ENCODE data around the gene PI4K2A. TPM values are rescaled to one million over a fixed set of nuclear protein-coding genes. Genes with fewer than 3 reads are reported as not detected.
"Not testable (repeated sequence)": the region's sequence is repeated elsewhere in the genome, so short reads cannot be mapped to it uniquely, and the experiment has no call there.

Gene PI4K2A
- polyA plus RNA-seq, 1 donor from 2014 or later, result 14.4 TPM

- Histone ChIP-seq H3K36me3 (ENCODE audit: insufficient read depth, low read length) (no peaks in the 10 kb centered on the region), H3F3A (ENCODE audit: insufficient read depth, low read length, poor library complexity, severe bottlenecking) (peaks cover 6% of the 10 kb centered on the region), H3K9me3 (ENCODE audit: low read length) (no peaks in the 10 kb centered on the region), H4K20me1 (ENCODE audit: insufficient read depth) (no peaks in the 10 kb centered on the region), H3K9ac (ENCODE audit: low read length) (no peak overlapping the region), H3K79me2 (replicated peaks; ENCODE audit: insufficient read depth, low read length) (no peaks in the 10 kb centered on the region), H3K4me3 (ENCODE audit: low read length) (no peak overlapping the region), H3K27ac (ENCODE audit: low read length) (no peak overlapping the region), H3K9me2 (ENCODE audit: insufficient read depth, low read length) (no peaks in the 10 kb centered on the region), H3K4me2 (ENCODE audit: low read length) (no peak overlapping the region), H2AFZ (ENCODE audit: low read depth, low read length) (no peak overlapping the region), H3K27me3 (ENCODE audit: insufficient read depth, low read depth, low read length) (no peaks in the 10 kb centered on the region)
- TF ChIP-seq POLR2AphosphoS5 (IDR thresholded peaks at IDR 0.05) (no peak), CTCF (IDR thresholded peaks at IDR 0.05; ENCODE audit: poor library complexity, severe bottlenecking) (no peak), SMC3 (conservative IDR thresholded peaks at IDR 0.05; ENCODE audit: poor library complexity) (no peak), RAD21 (conservative IDR thresholded peaks at IDR 0.05) (no peak), EP300 (conservative IDR thresholded peaks at IDR 0.05; ENCODE audit: poor library complexity, severe bottlenecking) (no peak), EZH2 (IDR thresholded peaks at IDR 0.05; ENCODE audit: borderline replicate concordance, insufficient read depth, low read length, poor library complexity, severe bottlenecking) (no peak), TAF1 (IDR thresholded peaks at IDR 0.05; ENCODE audit: low read depth) (no peak), MXI1 (conservative IDR thresholded peaks at IDR 0.05; ENCODE audit: poor library complexity, severe bottlenecking) (no peak), REST (IDR thresholded peaks at IDR 0.05; ENCODE audit: borderline replicate concordance) (no peak)
Measured at GRCh38 chr10:97683556-97684367, 43.3 kb downstream of the PI4K2A start.

GRCh38 chr10:97684368-97684713 is 43.9 kb downstream of the PI4K2A start:
- not testable (repeated sequence) for H3K9me3 ChIP-seq (ENCODE audit: low read length); H3K79me2 ChIP-seq (replicated peaks; ENCODE audit: insufficient read depth, low read length); H3K36me3 ChIP-seq (ENCODE audit: insufficient read depth, low read length); H2AFZ ChIP-seq (ENCODE audit: low read depth, low read length); H4K20me1 ChIP-seq (ENCODE audit: insufficient read depth); H3K27ac ChIP-seq (ENCODE audit: low read length); H3K9ac ChIP-seq (ENCODE audit: low read length); H3K27me3 ChIP-seq (ENCODE audit: insufficient read depth, low read depth, low read length); H3K4me3 ChIP-seq (ENCODE audit: low read length); H3F3A ChIP-seq (ENCODE audit: insufficient read depth, low read length, poor library complexity, severe bottlenecking); H3K9me2 ChIP-seq (ENCODE audit: insufficient read depth, low read length); H3K4me2 ChIP-seq (ENCODE audit: low read length)

Data from neural cell (in vitro differentiated cells).